Tibial nerve (tissue), 4 donors: ENCODE results near the gene PPP6R2. TPM values are rescaled to one million over a fixed set of nuclear protein-coding genes. Genes with fewer than 3 reads are reported as not detected.

ENCODE experiments used
- DNase-seq, 2 donors: peaks; one replicate each; pipeline ENCODE4 v3.0.0-alpha.2; 2019; ENCODE audit warnings: low spot score in 2 of 2
- H3K27ac ChIP-seq, 4 donors: fragments of 200-600 bp; sonication (generic) in 3 of 4; one replicate each; pipeline ENCODE4 v1.5.1; 2017 to 2019; ENCODE audit warnings: mild to moderate bottlenecking in 1 of 4
- H3K27me3 ChIP-seq, 2 donors: fragments of 200-600 bp; sonication (generic) in 1 of 2; one replicate each; pipeline versions ENCODE4 v1.5.1 to v1.6.0; 2017 to 2019
- H3K36me3 ChIP-seq, 3 donors: fragments of 200-600 bp; sonication (generic); one replicate each; pipeline ENCODE4 v1.5.1; 2018 to 2019
- H3K4me1 ChIP-seq, 4 donors: fragments of 200-600 bp; sonication (generic) in 3 of 4; one replicate each; pipeline ENCODE4 v1.5.1; 2017 to 2019
- H3K4me3 ChIP-seq, 4 donors: fragments of 200-600 bp; sonication (generic) in 3 of 4; one replicate each; pipeline ENCODE4 v1.5.1; 2017 to 2019; ENCODE audit warnings: mild to moderate bottlenecking in 1 of 4, moderate library complexity in 1 of 4
- H3K9me3 ChIP-seq, 4 donors: fragments of 200-600 bp; sonication (generic) in 3 of 4; one replicate each; pipeline ENCODE4 v1.5.1; 2017 to 2019
- EP300 ChIP-seq, 2 donors: sonication (generic); formaldehyde crosslinking; IDR thresholded peaks; one replicate each; pipeline ENCODE4 v1.6.1; 2017; ENCODE audit warnings: antibody characterized with exemption in 2 of 2, mild to moderate bottlenecking in 1 of 2
- POLR2A ChIP-seq, 2 donors: fragments of 450-650 bp; IDR thresholded peaks; one replicate each; pipeline ENCODE4 v1.6.1; 2017; ENCODE audit warnings: antibody characterized with exemption in 2 of 2, mild to moderate bottlenecking in 2 of 2, moderate library complexity in 2 of 2
- WGBS, 2 donors: methylation state at CpG; one replicate each; pipeline ENCODE4 v1.1.5; 2018; 5-methylcytosine and 5-hydroxymethylcytosine counted together
- total RNA-seq, 4 donors: library from RNA; depleted of rRNA; stranded (reverse); fragments of >200 nt; gene quantifications; one replicate each; pipeline ENCODE4 v1.1.0, GENCODE V29; 2016
- TF ChIP-seq, protein P1 (sequence below), 5 experiments: fragments of 200-600 bp in 3 of 5; fragments of 450-650 bp in 2 of 5; sonication (generic) in 3 of 5; IDR thresholded peaks; one replicate each; pipeline ENCODE4 v1.5.1; 2016 to 2019; ENCODE audit warnings: antibody characterized with exemption in 5 of 5, mild to moderate bottlenecking in 3 of 5, moderate library complexity in 2 of 5

PPP6R2 gene
- total RNA-seq, 4 donors from 2014 or later: 55.9 to 112 (median 76.7) TPM

- H3K27ac ChIP-seq: peak overlapping the region; percentile 8 to 97 (median 89)
- DNase-seq: no peak
- no peaks in the 10 kb centered on the region for H3K27me3 ChIP-seq
- H3K9me3 ChIP-seq: no peaks in the 10 kb centered on the region
- no peak overlapping the region for H3K4me3 ChIP-seq
- peaks cover 8 to 98% (median 95%) of the 10 kb centered on the region in 4 donors for H3K4me1 ChIP-seq
- H3K36me3 ChIP-seq: no peaks in the 10 kb centered on the region
- TF ChIP-seq, protein P1, sequence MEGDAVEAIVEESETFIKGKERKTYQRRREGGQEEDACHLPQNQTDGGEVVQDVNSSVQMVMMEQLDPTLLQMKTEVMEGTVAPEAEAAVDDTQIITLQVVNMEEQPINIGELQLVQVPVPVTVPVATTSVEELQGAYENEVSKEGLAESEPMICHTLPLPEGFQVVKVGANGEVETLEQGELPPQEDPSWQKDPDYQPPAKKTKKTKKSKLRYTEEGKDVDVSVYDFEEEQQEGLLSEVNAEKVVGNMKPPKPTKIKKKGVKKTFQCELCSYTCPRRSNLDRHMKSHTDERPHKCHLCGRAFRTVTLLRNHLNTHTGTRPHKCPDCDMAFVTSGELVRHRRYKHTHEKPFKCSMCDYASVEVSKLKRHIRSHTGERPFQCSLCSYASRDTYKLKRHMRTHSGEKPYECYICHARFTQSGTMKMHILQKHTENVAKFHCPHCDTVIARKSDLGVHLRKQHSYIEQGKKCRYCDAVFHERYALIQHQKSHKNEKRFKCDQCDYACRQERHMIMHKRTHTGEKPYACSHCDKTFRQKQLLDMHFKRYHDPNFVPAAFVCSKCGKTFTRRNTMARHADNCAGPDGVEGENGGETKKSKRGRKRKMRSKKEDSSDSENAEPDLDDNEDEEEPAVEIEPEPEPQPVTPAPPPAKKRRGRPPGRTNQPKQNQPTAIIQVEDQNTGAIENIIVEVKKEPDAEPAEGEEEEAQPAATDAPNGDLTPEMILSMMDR (IDR thresholded peaks at IDR 0.05): no peak
- no peak for TF ChIP-seq EP300 (IDR thresholded peaks at IDR 0.05)
- no peak for TF ChIP-seq POLR2A (IDR thresholded peaks at IDR 0.05)
- WGBS, 2 donors: 14 to 28% methylated on average over 3 to 13 of the region's 17 CpGs
Measured at GRCh38 chr22:50301581-50301991, 41.5 kb upstream of the PPP6R2 start.

- peak overlapping the region; percentile 8 to 97 (median 89) for H3K27ac ChIP-seq
- H3K27me3 ChIP-seq: no peaks in the 10 kb centered on the region
- H3K4me3 ChIP-seq: no peak overlapping the region
- TF ChIP-seq, protein P1 (IDR thresholded peaks at IDR 0.05): no peak
- TF ChIP-seq POLR2A (IDR thresholded peaks at IDR 0.05): no peak
- TF ChIP-seq EP300 (IDR thresholded peaks at IDR 0.05): no peak
- 25 to 27% methylated on average over 7 to 9 of the region's 9 CpGs for WGBS, 2 donors
- peaks cover 8 to 93% (median 90%) of the 10 kb centered on the region in 4 donors for H3K4me1 ChIP-seq
- H3K9me3 ChIP-seq: no peaks in the 10 kb centered on the region
- no peaks in the 10 kb centered on the region for H3K36me3 ChIP-seq
- no peak for DNase-seq
Measured at GRCh38 chr22:50302041-50302541, 41.0 kb upstream of the PPP6R2 start.

DNA sequence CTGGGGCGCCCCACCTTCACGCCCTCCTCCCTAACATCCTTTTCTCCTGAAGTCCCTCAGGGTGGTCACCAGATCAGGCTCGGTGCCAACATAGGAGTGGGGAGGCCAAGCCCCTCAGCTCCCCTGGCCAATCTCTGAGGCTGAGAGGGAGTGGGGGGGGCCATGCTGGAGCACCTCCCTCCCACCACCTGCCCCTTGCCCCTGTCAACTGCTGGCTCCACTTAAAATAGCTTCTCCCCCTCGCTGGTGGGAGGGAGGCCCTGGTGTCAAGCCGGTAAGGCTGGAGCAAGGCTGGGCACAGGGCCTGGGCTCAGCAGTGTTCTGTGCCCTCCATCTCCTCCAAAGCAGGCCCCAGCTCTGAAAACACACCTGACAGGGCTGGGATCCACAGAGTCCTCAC, 40.6 kb upstream of the PPP6R2 start:
- 60 to 61% methylated on average over 4 of the region's 5 CpGs for WGBS, 2 donors
- DNase-seq: no peak
- no peak for TF ChIP-seq POLR2A (IDR thresholded peaks at IDR 0.05)
- no peak for TF ChIP-seq EP300 (IDR thresholded peaks at IDR 0.05)
- TF ChIP-seq, protein P1 (IDR thresholded peaks at IDR 0.05): no peak
- H3K27me3 ChIP-seq: no peaks in the 10 kb centered on the region
- H3K4me3 ChIP-seq: no peak overlapping the region
- peak overlapping the region; percentile 8 to 97 (median 89) for H3K27ac ChIP-seq
- peaks cover 8 to 88% (median 86%) of the 10 kb centered on the region in 4 donors for H3K4me1 ChIP-seq
- no peaks in the 10 kb centered on the region for H3K9me3 ChIP-seq
- H3K36me3 ChIP-seq: no peaks in the 10 kb centered on the region

DNA sequence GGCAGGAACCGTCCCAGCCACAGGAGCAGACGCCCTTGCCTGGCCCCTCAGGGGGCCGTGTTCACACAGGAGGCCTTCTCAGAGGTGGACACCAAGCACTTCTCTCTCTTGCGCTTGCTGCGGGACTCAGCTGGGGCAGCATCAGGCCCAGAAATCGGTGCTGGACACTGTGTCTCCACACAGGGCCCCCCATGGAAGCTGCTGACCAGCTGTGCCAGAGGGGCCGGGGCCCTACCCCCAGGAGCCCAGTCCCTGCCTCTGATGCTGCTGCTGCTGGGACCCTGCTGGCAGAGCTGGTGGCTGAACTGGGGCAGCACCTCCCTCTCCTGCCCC, 39.6 kb upstream of the PPP6R2 start:
- DNase-seq: no peak
- Histone ChIP-seq H3K36me3 (no peaks in the 10 kb centered on the region), H3K9me3 (no peaks in the 10 kb centered on the region), H3K27ac (peak overlapping the region; percentile 44 to 97 (median 89)), H3K27me3 (no peaks in the 10 kb centered on the region), H3K4me3 (peak overlapping the region in 1 of 4 donors; percentile 13), H3K4me1 (peaks cover 8 to 87% (median 84%) of the 10 kb centered on the region in 4 donors)
- WGBS, 2 donors: 35 to 49% methylated on average over 5 of the region's 7 CpGs
- TF ChIP-seq, protein P1 (IDR thresholded peaks at IDR 0.05): no peak

DNA sequence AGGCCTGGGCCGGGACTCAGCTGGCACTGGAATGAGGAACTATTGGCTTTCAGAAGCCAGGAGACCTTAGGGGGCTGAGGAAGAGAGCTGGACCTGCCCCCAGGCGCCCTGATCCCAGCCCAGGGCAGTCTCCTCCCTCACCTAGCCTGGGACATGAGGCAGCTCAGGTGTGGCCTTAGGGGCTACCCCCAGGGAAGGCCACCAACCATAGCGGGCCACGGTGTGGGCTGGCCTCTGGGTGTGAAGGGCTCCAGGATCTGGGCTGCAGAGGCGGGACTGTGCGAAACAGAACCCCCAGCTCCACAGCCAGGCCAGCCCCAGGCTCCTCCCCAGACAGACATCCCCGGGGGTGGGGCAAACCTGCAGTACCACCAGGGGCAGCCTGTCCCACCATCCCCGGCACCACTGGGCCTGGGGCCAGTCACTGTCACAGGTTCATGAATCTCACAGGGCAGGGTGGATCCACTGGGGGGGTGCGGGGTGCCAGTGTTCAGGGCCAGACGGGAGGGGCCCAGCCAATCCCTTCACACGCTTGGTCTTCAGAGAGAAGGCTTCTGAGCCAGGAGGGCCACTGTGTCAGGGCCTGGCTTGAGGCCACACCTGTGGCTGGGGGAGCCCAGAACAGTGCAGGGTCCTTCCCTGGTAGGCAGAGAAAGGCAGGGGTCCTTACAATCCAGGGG, 39.1 kb upstream of the PPP6R2 start:
- H3K4me3 ChIP-seq: peak overlapping the region in 1 of 4 donors; percentile 13
- H3K27me3 ChIP-seq: no peaks in the 10 kb centered on the region
- peaks cover 8 to 87% (median 84%) of the 10 kb centered on the region in 4 donors for H3K4me1 ChIP-seq
- DNase-seq: no peak
- H3K27ac ChIP-seq: peak overlapping the region; percentile 44 to 97 (median 89)
- no peaks in the 10 kb centered on the region for H3K9me3 ChIP-seq
- H3K36me3 ChIP-seq: no peaks in the 10 kb centered on the region
- 22 to 45% methylated on average over 5 to 8 of the region's 11 CpGs for WGBS, 2 donors
- TF ChIP-seq, protein P1 (IDR thresholded peaks at IDR 0.05): no peak
- TF ChIP-seq POLR2A (IDR thresholded peaks at IDR 0.05): no peak
- TF ChIP-seq EP300 (IDR thresholded peaks at IDR 0.05): no peak
